Keratinocyte (primary cell): ENCODE measurements around the gene MSL1. TPM values are rescaled to one million over a fixed set of nuclear protein-coding genes. Genes with fewer than 3 reads are reported as not detected.
A peak's percentile ranks its signal among the peaks of the same experiment; 100 is the strongest.

ENCODE experiments used
- DNase-seq: peaks from one replicate; pipeline ENCODE4 v3.0.0-alpha.2; 2011; ENCODE audit warnings: low read depth, missing footprints, low spot score
- FAIRE-seq: peaks from 2 replicates; lab custom pipeline; 2011; peaks lifted over from hg19 to GRCh38; lab: Jason Lieb, UNC
- H2AFZ ChIP-seq: 2 replicates; pipeline ENCODE4 v1.6.0; 2012; ENCODE audit warnings: low read length, control low read depth, inconsistent platforms; ENCODE audit not compliant: control insufficient read depth
- H3K27ac ChIP-seq: 2 replicates; pipeline ENCODE4 v1.5.1; 2011; ENCODE audit warnings: low read length; ENCODE audit not compliant: control insufficient read depth, insufficient read depth
- H3K27me3 ChIP-seq: 3 replicates; pipeline ENCODE4 v1.6.0; 2011; ENCODE audit warnings: low read length; ENCODE audit not compliant: control insufficient read depth, insufficient read depth; ENCODE audit errors: extremely low read depth
- H3K36me3 ChIP-seq, 2 experiments: 2 replicates in 1 of 2; 3 replicates in 1 of 2; pipeline ENCODE4 v1.5.1; 2011; ENCODE audit warnings: low read length in 2 of 2, mild to moderate bottlenecking in 1 of 2; ENCODE audit not compliant: control insufficient read depth in 2 of 2, insufficient read depth in 2 of 2; ENCODE audit errors: extremely low read depth in 1 of 2
- H3K4me1 ChIP-seq: 3 replicates; pipeline ENCODE4 v1.5.1; 2011; ENCODE audit warnings: low read length; ENCODE audit not compliant: control insufficient read depth, insufficient read depth; ENCODE audit errors: extremely low read depth
- H3K4me2 ChIP-seq: 3 replicates; pipeline ENCODE4 v1.6.0; 2011; ENCODE audit warnings: low read depth, low read length; ENCODE audit not compliant: control insufficient read depth, insufficient read depth; ENCODE audit errors: extremely low read depth
- H3K4me3 ChIP-seq, 3 experiments: fragments of 200-600 bp in 1 of 3; sonication (generic) in 1 of 3; 2 replicates in 2 of 3; 3 replicates in 1 of 3; pipeline ENCODE4 v1.5.1; 2011 to 2016; ENCODE audit warnings: low read length in 3 of 3, mild to moderate bottlenecking in 3 of 3, control low read depth in 2 of 3, inconsistent platforms in 1 of 3, low read depth in 1 of 3, mixed read lengths in 1 of 3, mixed run types in 1 of 3, moderate library complexity in 1 of 3; ENCODE audit not compliant: control insufficient read depth in 2 of 3, insufficient read depth in 2 of 3; ENCODE audit errors: extremely low read depth in 1 of 3
- H3K79me2 ChIP-seq: 2 replicates; pipeline ENCODE4 v1.6.0; 2012; ENCODE audit warnings: low read length; ENCODE audit not compliant: control insufficient read depth, insufficient read depth
- H3K9ac ChIP-seq: 3 replicates; pipeline ENCODE4 v1.6.0; 2011; ENCODE audit warnings: low read length; ENCODE audit not compliant: control insufficient read depth, insufficient read depth; ENCODE audit errors: extremely low read depth
- H3K9me1 ChIP-seq: 3 replicates; pipeline ENCODE4 v1.6.0; 2011; ENCODE audit warnings: low read length; ENCODE audit not compliant: control insufficient read depth, insufficient read depth; ENCODE audit errors: extremely low read depth
- H3K9me3 ChIP-seq: 2 replicates; pipeline ENCODE4 v1.5.1; 2012; ENCODE audit warnings: low read depth, low read length; ENCODE audit not compliant: control insufficient read depth
- H4K20me1 ChIP-seq: 3 replicates; pipeline ENCODE4 v1.6.0; 2011; ENCODE audit warnings: low read length; ENCODE audit not compliant: control insufficient read depth, insufficient read depth; ENCODE audit errors: extremely low read depth
- EZH2 ChIP-seq: IDR thresholded peaks from one replicate; pipeline ENCODE4 v1.6.1; 2012; ENCODE audit warnings: inconsistent platforms, mild to moderate bottlenecking, low read length, moderate library complexity
- dilution Hi-C: fragments of 300-500 bp; cut with MboI; formaldehyde crosslinking; loops from one replicate; pipeline ENCODE4 v1.7.0; 2020; ENCODE audit warnings: low sequenced_read_pairs; ENCODE audit not compliant: extremely low pct_ligation_motif_present
- polyA plus RNA-seq, 5 experiments: library from polyadenylated mRNA; depleted of rRNA in 3 of 5; stranded (reverse) in 3 of 5; stranded (forward) in 1 of 5; unstranded in 1 of 5; fragments of >200 nt; gene quantifications; 1 replicate in 1 of 5; 2 replicates in 3 of 5; 3 replicates in 1 of 5; pipeline versions ENCODE4 v1.2.1 to v1.2.3, GENCODE V29; 2011 to 2012; ENCODE audit warnings: missing spikeins in 2 of 5, low read depth in 1 of 5, low replicate concordance in 1 of 5
- TF ChIP-seq, protein P1 (sequence below), 3 experiments: IDR thresholded peaks in 1 of 3; conservative IDR thresholded peaks in 1 of 3; optimal IDR thresholded peaks in 1 of 3; 2 replicates in 2 of 3; 3 replicates in 1 of 3; pipeline versions ENCODE3 to v1.5.1; 2011; ENCODE audit warnings: low read length in 3 of 3, mild to moderate bottlenecking in 3 of 3, moderate library complexity in 2 of 3, control low read depth in 1 of 3, inconsistent platforms in 1 of 3; ENCODE audit not compliant: insufficient read depth in 2 of 3; ENCODE audit errors: extremely low read depth in 1 of 3

MSL1 gene
- polyA plus RNA-seq, 1 donor (not counting 4 experiments of a cell fraction or from before 2014, with no cell fraction given) = 66.8 TPM

DNA sequence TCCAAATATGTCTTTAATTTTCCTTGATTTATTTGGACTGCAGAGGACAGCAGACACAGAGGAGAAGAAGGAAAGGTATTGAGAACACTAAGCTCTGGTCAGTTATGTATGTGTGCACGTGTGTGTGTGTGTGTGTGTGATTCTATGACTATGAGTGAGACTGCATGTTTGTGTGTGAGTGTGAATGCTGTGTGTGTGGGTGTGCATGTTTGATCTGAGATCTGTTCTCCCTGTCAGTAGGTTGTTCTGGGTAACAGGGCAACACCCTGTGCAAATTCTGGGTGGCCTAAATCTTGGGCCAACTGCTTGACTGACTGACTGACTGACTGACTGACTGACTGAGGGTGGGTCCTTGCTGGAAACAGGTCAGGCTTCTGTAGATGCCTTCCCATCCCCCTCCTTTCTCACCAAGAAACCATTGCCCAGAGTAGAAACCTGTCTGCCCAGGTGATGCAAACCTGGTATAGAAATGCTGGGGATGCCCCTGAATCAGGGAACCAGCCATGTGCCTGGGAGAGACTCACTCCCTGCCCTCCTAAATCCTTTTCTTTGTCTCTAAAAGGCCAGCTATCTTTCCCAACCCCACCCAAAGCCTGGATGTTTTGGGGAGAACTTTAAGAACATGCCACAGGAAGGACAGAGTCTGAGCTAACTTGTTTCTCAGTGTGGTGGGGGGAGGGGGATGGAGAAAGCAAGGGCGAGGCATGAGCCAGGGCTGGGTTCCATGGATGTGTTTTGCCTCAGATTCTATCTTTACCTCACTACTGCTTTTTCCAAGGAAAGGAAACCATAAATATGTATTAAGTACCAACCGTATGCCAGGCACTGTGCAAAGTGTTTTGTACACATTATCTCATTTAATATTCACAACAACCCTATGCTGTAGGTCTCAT lies 16.9 kb upstream of the MSL1 start:
- Histone ChIP-seq H2AFZ (no peak overlapping the region), H3K4me3 (no peak overlapping the region), H3K4me1 (peaks cover 51% of the 10 kb centered on the region), H3K9me3 (no peaks in the 10 kb centered on the region), H3K9me1 (no peaks in the 10 kb centered on the region), H3K27me3 (no peaks in the 10 kb centered on the region), H3K9ac (peak overlapping the region; percentile 47), H3K4me2 (peak overlapping the region; percentile 24), H3K36me3 (no peaks in the 10 kb centered on the region), H4K20me1 (no peaks in the 10 kb centered on the region), H3K27ac (peak overlapping the region; percentile 38), H3K79me2 (peaks cover 4% of the 10 kb centered on the region)
- no peak for TF ChIP-seq EZH2
- TF ChIP-seq, protein P1, sequence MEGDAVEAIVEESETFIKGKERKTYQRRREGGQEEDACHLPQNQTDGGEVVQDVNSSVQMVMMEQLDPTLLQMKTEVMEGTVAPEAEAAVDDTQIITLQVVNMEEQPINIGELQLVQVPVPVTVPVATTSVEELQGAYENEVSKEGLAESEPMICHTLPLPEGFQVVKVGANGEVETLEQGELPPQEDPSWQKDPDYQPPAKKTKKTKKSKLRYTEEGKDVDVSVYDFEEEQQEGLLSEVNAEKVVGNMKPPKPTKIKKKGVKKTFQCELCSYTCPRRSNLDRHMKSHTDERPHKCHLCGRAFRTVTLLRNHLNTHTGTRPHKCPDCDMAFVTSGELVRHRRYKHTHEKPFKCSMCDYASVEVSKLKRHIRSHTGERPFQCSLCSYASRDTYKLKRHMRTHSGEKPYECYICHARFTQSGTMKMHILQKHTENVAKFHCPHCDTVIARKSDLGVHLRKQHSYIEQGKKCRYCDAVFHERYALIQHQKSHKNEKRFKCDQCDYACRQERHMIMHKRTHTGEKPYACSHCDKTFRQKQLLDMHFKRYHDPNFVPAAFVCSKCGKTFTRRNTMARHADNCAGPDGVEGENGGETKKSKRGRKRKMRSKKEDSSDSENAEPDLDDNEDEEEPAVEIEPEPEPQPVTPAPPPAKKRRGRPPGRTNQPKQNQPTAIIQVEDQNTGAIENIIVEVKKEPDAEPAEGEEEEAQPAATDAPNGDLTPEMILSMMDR (optimal IDR thresholded peaks at IDR 0.05 in 1 of 3, IDR thresholded peaks at IDR 0.05 in 1 of 3, conservative IDR thresholded peaks at IDR 0.05 in 1 of 3; ENCODE audit: extremely low read depth in 1 of 3, insufficient read depth in 2 of 3, low read length in 3 of 3) = no peak
- dilution Hi-C loops = no loop called here
- DNase-seq (no peak), FAIRE-seq (no peak)

DNA sequence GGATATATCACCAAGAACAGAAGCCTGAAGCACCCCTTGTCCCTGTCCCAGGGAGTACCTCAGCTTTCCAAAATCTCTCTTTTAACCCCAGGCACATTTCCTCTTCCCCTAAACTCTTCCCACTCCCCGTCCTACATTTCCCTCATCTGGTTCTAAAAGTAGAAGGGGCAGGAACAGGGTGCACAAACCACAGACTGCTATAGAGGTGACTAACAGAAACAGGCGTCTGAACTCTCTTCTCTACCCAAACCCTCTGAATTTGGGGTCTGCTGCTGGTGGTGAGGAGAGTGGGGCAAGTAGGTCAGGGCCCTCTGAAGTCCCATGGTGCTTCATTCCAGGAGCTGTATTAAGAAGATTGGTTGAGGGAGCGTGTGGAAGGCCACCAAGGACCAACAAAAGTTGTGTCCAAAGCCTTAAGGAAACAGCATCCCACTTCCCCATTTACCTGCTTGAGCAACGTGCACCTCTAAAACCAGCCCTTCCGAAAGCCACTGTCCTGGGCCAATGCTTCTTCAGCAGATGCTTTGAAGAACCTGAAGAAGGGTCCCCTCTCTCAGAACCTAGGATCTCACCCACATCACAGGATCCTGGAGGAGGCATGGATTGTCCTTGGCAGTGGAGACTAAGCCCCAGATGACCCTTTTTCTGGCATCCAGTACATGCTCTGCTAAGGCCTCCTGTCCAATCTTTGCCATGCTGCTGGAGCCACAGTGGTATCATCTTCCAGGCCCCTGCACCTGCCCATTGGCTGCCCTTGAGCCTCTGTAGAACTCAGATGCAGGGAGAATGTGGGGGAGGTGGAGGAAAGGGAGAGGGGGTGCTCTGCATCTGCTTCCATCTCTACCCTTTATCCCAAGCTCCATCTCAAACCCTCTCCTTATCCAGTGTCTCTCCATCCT lies 15.7 kb upstream of the MSL1 start:
- H3K4me2 ChIP-seq = no peak overlapping the region
- H3K36me3 ChIP-seq = no peaks in the 10 kb centered on the region
- no peaks in the 10 kb centered on the region for H3K27me3 ChIP-seq
- no peak overlapping the region for H3K4me3 ChIP-seq
- no peak overlapping the region for H3K9ac ChIP-seq
- H3K27ac ChIP-seq = no peak overlapping the region
- no peaks in the 10 kb centered on the region for H3K9me3 ChIP-seq
- no peak for TF ChIP-seq EZH2
- H2AFZ ChIP-seq = no peak overlapping the region
- no peaks in the 10 kb centered on the region for H3K9me1 ChIP-seq
- FAIRE-seq = no peak
- no peak for DNase-seq
- no peaks in the 10 kb centered on the region for H4K20me1 ChIP-seq
- peaks cover 60% of the 10 kb centered on the region for H3K4me1 ChIP-seq
- dilution Hi-C loops = no loop called here
- H3K79me2 ChIP-seq = no peaks in the 10 kb centered on the region
